HG02571 (cell line): ENCODE measurements around the gene C16orf92.

Source experiments
- ATAC-seq: cut with Tn5 transposase; IDR thresholded peaks from one replicate; pipeline ENCODE4 v1.9.1; 2021; ENCODE audit warnings: mild to moderate bottlenecking, moderate library complexity; ENCODE audit not compliant: unreplicated experiment

C16orf92 gene

DNA sequence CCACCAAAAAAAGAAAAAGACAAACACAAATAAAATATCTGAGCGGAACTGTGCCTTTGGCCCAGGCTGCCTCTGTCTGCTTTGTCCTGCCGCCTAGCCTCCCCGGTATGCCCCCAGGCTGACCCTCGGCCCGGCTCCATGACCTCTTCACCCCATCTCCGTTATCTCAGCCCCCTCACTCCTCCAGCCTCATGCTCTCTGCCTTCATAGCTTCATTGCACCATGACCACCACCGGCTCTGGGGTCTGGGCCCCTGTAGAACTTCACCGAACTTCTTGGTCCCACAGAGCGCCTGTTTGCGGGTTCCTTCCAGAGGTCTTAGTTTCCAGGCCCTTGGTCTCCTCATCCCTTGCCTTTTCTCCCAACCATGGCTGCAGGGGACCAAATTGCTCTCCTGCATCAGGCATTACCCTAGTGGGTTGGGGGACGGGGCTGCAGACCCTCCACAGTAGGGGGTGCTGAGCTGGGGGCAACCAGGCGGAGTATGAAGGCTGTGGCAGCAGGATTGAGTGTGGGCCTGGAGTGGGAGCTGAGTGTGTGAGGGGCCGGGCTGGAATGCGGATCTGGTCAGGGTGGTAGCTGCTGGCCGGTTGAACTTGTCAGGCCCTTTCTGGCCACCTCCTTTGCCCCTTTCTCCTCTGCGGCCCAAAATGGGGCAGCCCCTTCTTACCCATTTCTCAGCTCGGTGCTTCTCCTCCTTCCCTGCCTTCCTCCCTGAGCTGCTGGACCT is 34.5 kb upstream of the C16orf92 start:
- ATAC-seq, result no peak

DNA sequence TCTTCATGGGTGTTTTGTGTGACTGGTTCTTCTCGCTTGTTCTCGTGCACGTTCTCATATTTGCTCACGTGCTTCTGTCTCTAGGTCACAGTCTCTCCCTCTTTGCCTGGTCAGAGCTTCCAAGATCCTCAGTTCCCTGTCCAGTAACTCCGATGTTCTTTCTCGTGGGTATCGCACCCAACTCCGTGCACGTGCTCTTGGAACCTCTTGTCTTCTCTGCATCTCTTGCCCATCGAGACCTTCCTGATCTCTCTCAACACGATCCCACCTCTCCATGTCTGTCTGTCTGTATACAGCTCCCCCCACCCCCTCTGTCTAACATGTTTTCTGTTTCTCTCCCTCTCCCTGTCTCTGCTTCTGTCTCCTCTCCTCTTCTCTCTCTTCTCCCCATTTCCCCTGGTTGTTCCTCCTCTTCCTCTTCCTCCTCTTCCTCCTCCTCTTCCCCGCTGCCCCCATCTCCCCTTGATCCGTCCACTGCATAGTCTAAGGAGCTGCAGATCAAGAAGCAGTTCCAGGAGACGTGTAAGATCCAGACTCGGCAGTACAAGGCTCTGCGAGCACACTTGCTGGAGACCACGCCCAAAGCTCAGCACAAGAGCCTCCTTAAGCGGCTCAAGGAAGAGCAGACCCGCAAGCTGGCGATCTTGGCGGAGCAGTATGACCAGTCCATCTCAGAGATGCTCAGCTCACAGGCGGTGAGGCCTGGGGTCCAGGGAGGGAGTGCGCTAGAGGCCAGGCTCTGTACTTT is 33.7 kb upstream of the C16orf92 start:
- ATAC-seq, result no peak

GRCh38 chr16:29990034-29990433 is 33.0 kb upstream of the C16orf92 start:
- no peak for ATAC-seq

GRCh38 chr16:29990883-29991570 is 32.0 kb upstream of the C16orf92 start:
- ATAC-seq, result no peak

DNA sequence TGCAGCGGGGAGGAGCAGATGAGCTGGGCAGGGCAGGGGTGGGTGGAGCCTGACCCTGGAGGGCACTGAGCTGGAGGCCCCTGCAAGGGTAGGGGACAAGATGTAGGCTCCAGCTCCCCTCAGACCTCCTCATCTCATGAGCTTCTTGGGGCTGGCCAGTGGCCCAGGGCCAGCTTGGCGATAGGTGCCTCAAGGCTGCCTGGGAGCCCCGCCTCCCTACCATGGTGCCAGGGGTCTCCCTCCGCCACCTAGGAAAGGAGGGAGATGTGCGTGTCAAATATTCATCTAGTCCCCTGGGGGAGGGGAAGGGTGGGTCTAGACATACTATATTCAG is 31.5 kb upstream of the C16orf92 start:
- ATAC-seq, result no peak

GRCh38 chr16:29992344-29992967 is 30.5 kb upstream of the C16orf92 start:
- no peak for ATAC-seq

GRCh38 chr16:29993191-29993902 is 29.7 kb upstream of the C16orf92 start:
- no peak for ATAC-seq

DNA sequence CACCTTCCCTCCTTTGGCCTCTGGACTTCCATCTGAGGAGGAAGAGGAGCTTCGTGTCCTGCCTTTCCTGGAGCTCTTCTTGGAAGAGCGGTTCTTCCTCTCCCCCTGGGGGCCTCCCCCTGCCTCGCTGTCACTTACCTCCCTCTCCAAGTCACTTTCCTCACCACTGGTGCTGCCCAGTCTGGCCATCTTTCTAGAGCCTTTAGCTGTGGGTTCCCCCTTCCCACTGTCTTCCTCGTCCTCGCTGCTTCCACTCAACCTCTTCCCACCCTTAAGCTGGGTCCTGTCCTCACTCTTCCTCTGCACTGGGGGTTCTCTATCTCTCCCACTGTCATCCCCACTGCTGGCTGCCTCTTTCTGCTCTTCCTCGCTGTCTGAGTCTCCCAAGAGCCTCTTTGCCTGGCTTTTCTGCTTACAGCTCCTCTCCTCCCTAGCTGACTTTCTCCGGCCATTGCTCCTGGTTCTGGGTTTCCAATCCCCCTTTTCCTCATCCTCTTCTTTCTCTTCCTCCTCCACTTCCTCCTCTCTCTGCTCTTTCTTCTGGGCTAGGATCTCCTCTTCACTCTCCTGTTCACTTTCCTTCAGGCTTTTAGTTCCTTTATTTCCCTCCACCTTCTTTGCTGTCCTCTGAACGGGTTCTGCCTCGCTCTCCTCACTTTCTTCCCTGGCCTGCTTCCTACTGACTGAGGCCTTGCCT is 28.9 kb upstream of the C16orf92 start:
- ATAC-seq, result no peak

DNA sequence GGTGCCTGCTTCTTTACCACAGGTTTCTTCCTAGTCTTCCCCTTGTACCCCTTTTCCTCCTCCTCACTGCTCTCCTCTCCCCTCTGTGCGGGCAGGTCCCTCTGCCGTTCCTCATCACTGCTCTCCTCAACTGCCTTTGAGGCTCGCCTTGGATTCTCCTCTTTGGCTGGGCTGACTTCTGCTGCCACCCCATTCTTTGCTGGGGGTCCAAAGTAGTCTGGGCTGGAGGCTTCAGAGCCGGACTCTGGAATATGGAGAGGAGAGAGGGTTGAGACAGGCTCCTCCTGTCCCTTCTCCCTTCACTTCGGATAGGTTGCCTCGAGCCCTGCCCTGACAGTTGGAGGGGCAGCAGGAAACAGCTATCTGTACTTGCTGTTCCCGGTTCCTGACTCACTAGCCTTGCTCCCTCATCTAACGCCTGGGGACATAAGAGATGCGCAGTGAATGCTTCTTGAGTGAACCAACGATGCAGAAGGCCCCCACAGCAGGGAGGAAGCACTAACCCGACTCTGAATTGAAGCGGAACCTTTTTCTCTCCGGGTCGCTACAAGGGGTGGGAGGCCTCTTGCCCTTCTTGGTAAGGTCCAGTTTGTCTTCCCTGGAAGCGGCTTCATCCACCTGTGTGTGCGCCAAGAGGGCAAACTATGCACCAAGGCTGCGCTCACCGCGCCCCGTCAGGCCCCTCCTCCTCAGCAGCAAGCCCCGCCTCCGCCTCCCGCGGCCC is 28.2 kb upstream of the C16orf92 start:
- ATAC-seq, result peak; percentile 17

DNA sequence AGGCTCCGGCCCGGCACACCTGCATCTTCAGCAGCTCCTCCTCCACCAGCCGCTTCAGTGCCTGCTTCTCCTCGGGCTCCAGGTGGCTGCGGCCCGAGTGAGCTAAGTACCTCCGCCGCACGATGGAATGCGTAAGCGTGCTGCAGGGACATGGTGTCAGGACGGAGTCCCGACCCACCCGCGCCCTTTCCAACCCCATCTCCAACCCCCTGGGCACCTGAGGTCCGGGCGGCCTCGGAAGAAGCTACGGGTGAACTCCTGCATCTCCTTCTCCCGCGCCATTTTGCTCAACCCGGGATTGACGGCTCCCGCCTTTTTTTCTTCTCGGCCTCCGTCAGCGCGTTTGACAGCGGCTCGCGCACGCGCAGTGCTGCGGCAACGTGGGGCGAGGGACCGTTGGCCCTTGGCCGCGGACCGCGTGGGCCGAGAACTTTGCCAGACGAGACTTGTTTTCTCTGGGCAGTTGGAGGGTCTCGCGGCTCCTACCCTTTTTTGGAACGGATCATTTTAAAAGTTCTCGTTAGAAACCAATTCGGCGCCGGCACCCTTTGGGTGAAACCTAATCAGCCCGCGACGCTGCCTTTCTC is 27.6 kb upstream of the C16orf92 start, which contains the start of gene HIRIP3:
HIRIP3 (minus strand) TSS at position 294 of the 587 bp plus-strand sequence; CDS start at position 282, 12 bp downstream.
- ATAC-seq, result peak; percentile 47

DNA sequence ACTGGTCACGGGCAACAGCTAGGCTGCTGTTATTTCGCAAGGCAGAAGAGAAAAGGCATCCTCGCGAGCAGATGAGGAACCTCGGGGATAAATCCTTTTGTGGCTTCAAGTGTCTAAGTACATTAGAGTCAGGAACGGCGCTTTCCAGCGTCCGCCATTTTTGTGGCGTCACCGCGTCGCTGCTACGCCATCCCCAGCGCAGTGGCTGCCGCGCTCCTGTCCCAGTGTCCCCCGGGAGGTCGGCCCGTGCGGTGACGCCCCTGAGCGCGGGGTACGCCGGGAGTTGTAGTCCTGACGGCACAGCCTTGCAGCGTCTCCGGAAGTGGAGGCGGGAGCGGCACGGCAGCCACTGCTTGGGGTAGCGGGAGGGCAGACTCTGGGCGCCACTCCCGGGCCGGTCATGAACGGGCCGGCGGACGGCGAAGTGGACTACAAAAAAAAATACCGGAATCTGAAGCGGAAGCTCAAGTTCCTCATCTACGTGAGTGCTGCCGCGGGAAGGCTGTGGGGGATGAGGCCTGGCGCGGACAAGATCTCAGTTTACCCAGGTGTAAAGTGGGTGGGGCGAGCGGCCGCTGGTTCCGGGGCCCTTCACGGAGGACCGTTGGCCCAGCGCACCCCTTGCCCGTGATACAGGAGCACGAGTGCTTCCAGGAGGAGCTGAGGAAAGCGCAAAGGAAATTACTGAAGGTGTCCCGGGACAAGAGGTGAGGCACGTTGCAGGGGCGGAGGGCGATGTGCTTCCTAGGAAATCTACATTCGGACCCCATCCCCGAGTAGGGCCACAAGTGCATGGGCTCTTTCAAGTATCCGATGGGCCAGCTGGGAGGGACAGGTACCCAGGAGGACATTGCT is 26.9 kb upstream of the C16orf92 start, which contains the start of gene INO80E:
INO80E (plus strand) TSS at position 331 of the 855 bp plus-strand sequence; CDS start at position 401, 70 bp downstream.
- ATAC-seq, result peak; percentile 85

DNA sequence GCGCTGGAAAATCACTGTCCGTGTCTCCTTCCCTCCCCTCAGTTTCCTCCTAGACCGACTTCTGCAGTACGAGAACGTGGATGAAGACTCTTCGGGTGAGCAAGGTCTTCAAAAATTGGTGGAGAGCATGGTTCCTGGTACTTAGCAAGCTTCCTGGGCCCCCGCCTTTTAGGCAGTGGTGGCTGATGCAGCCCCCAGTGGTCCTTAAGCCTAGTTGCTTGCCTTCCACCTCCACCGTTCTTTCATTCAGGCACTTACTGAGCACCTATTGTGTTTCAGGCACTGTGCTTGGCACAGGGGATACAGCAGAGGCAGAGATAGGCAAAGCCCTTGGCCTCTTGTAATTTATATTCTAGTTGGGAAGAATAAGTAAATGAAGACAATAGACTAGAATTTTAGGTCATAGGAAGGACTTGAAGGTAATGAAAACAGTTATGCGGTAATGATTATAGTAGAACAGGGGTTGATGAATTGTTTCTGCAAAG is 26.2 kb upstream of the C16orf92 start:
- ATAC-seq, result no peak

- no peak for ATAC-seq
Observed at GRCh38 chr16:29999605-30000004, 23.4 kb upstream of the C16orf92 start.

DNA sequence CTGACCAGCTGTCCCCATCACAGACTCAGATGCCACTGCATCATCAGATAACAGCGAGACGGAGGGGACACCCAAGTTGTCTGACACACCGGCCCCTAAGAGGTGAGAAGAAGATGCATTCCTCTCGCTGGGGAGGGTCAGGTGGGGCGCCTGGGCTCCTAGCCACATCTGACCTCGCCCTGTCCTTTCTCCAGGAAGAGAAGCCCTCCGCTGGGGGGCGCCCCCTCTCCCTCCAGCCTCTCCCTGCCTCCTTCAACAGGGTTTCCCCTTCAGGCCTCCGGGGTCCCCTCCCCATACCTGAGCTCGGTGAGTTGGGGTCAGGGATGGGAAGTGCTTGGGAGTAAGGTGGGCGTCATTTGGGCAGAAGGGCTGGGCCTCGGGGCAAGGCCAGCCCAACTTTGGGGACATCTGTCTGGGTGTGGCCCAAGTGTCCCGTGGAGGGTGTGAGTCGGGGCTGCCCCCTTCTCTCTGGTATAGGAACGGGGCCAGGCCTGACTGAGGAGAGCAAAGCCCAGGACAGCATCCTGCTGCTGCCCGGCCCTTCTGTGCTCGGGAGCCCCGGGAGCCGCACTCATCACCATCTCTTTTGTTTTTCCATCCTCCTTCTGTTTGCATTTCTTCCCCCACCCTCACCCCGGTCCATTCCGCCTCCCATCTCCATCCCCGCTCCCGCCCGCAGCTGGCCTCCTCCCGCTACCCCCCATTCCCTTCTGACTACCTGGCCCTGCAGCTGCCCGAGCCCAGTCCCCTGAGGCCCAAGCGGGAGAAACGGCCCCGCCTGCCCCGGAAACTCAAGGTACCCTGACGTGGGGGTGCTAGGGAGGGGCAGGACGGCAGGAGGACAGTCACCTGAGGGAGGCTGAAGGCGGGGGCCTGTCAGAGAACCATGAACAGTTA is 22.0 kb upstream of the C16orf92 start:
- no peak for ATAC-seq

GRCh38 chr16:30002614-30003346 is 20.2 kb upstream of the C16orf92 start:
- no peak for ATAC-seq
